Testis (tissue), 3 donors: Measurements from ENCODE around the gene TDRD9. TPM values are rescaled to one million over a fixed set of nuclear protein-coding genes. Genes with fewer than 3 reads are reported as not detected.
"Not testable (repeated sequence)": the region's sequence is repeated elsewhere in the genome, so short reads cannot be mapped to it uniquely, and the experiment has no call there.

Experiments used
- DNase-seq: peaks from one replicate; pipeline ENCODE4 v3.0.0-alpha.2; 2019
- H3K27ac ChIP-seq, 2 donors: fragments of 200-600 bp; sonication (generic); one replicate each; pipeline ENCODE4 v1.5.1; 2019
- H3K27me3 ChIP-seq: fragments of 200-600 bp; sonication (generic); one replicate; pipeline ENCODE4 v1.5.1; 2019
- H3K36me3 ChIP-seq: fragments of 200-600 bp; sonication (generic); one replicate; pipeline ENCODE4 v1.5.1; 2017; ENCODE audit warnings: low read depth; ENCODE audit errors: missing control alignments
- H3K4me1 ChIP-seq: fragments of 200-600 bp; sonication (generic); one replicate; pipeline ENCODE4 v1.5.1; 2019
- H3K4me3 ChIP-seq, 2 donors: fragments of 200-600 bp; sonication (generic); one replicate each; pipeline ENCODE4 v1.5.1; 2017 to 2019
- H3K9me3 ChIP-seq: fragments of 200-600 bp; sonication (generic); one replicate; pipeline ENCODE4 v1.5.1; 2017
- POLR2A ChIP-seq: fragments of 450-650 bp; IDR thresholded peaks from one replicate; pipeline ENCODE4 v1.6.1; 2017; ENCODE audit warnings: antibody characterized with exemption, mild to moderate bottlenecking, moderate library complexity
- WGBS, 2 donors: methylation state at CpG; one replicate each; pipeline ENCODE4 v1.1.5; 2018; 5-methylcytosine and 5-hydroxymethylcytosine counted together
- intact Hi-C: fragments of 100-400 bp; cut with DNase I; formaldehyde crosslinking; loops from one replicate; pipeline ENCODE4 v1.15.1; 2023; ENCODE audit warnings: low total_unique reads
- polyA plus RNA-seq: library from polyadenylated mRNA; stranded (reverse); fragments of 350-450 nt; fragmentation: Illumina TruSeq; extraction: RNeasy Lipid Tissue Mini Kit (QIAGEN cat#74804); gene quantifications from one replicate; pipeline ENCODE4 v1.2.3, GENCODE V29; 2014; ENCODE audit warnings: low read depth, low replicate concordance; ENCODE audit not compliant: insufficient read depth
- total RNA-seq, 2 donors: library from RNA; depleted of rRNA; stranded (reverse); fragments of >200 nt; gene quantifications; one replicate each; pipeline ENCODE4 v1.2.3, GENCODE V29; 2016
- TF ChIP-seq, protein P1 (sequence below), 3 experiments: fragments of 450-650 bp in 2 of 3; fragments of 200-600 bp in 1 of 3; sonication (generic) in 1 of 3; IDR thresholded peaks; one replicate each; pipeline ENCODE4 v1.5.1; 2016 to 2019; ENCODE audit warnings: antibody characterized with exemption in 3 of 3, mild to moderate bottlenecking in 2 of 3, moderate library complexity in 1 of 3

Gene TDRD9
- total and polyA plus RNA-seq, 3 donors from 2014 or later: 41.8 to 72.8 (median 68.5) TPM

DNA sequence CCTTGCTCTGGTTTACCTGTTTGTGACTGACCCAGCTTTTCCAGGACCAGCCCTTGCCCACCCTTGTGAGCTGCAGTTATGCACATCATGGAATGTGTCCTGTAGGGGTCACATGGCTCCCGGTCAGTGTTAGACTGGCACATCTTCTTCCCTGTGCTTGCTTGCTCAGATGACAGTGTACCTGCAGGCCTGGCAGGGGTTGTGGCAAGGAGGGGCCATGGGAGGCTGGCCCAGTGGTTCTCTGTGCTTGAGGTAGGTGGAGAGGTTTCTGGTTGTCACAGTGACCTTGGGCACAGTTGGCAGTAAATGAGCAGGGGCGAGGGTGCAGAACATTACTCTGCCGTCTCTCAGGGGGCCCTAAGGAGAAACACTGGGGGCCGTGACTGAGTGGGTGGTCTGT, 41.7 kb downstream of the TDRD9 start:
- Histone ChIP-seq H3K27me3 (no peaks in the 10 kb centered on the region), H3K27ac (no peak overlapping the region), H3K36me3 (no peaks in the 10 kb centered on the region), H3K4me1 (no peaks in the 10 kb centered on the region), H3K4me3 (no peak overlapping the region), H3K9me3 (no peaks in the 10 kb centered on the region)
- WGBS, 2 donors: 66 to 100% methylated on average over 1 to 4 of the region's 4 CpGs
- intact Hi-C loops: no loop called here
- DNase-seq: no peak
- no peak for TF ChIP-seq POLR2A
- TF ChIP-seq, protein P1, sequence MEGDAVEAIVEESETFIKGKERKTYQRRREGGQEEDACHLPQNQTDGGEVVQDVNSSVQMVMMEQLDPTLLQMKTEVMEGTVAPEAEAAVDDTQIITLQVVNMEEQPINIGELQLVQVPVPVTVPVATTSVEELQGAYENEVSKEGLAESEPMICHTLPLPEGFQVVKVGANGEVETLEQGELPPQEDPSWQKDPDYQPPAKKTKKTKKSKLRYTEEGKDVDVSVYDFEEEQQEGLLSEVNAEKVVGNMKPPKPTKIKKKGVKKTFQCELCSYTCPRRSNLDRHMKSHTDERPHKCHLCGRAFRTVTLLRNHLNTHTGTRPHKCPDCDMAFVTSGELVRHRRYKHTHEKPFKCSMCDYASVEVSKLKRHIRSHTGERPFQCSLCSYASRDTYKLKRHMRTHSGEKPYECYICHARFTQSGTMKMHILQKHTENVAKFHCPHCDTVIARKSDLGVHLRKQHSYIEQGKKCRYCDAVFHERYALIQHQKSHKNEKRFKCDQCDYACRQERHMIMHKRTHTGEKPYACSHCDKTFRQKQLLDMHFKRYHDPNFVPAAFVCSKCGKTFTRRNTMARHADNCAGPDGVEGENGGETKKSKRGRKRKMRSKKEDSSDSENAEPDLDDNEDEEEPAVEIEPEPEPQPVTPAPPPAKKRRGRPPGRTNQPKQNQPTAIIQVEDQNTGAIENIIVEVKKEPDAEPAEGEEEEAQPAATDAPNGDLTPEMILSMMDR (IDR thresholded peaks at IDR 0.05): no peak

DNA sequence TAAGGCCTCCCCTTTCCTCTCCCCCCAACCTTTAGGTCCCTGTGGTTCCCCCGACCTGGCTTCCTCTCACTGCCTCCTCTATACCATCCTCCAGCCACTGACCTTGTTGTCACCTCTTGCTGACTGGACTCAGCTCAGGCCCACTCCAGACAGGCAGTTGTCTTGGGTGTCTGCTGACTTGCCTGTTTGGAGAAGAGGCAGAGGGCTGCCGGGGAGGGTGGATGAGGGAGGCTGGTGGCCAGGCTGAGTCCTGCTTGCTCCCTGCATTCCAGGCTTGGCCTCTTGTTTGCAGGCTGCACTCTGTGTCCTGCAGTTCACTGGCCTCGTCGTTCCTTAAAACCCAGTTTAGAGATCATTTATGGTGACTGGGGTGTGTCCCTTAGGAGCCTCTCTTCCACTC, 45.1 kb downstream of the TDRD9 start:
- no peak overlapping the region for H3K27ac ChIP-seq
- H3K36me3 ChIP-seq: no peaks in the 10 kb centered on the region
- DNase-seq: peak; percentile 18
- H3K9me3 ChIP-seq: no peaks in the 10 kb centered on the region
- intact Hi-C loops: no loop called here
- no peaks in the 10 kb centered on the region for H3K4me1 ChIP-seq
- no peaks in the 10 kb centered on the region for H3K27me3 ChIP-seq
- TF ChIP-seq POLR2A: no peak
- TF ChIP-seq, protein P1 (IDR thresholded peaks at IDR 0.05): no peak
- H3K4me3 ChIP-seq: no peak overlapping the region
- WGBS, 2 donors: 50 to 63% methylated on average over 4 of the region's 4 CpGs

DNA sequence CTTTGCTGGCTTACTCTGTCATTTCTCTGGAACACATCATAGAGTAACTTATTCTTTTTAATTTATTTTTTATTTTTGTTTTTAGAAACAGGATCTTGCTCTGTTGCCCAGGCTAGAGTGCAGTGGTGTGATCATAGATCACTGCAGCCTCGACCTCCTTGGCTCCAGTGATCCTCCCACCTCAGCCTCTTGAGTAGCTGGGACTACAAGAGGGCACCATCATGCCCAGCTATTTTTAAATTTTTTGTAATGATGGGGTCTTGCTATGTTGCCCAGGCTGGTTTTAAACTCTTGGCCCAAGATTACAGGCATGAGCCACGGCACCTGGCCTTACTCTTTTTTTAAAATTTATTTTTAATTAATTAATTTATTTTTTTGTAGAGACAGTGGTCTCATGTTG, 46.3 kb downstream of the TDRD9 start:
- TF ChIP-seq, protein P1 (IDR thresholded peaks at IDR 0.05): no peak
- TF ChIP-seq POLR2A: no peak
- Histone ChIP-seq H3K9me3 (no peaks in the 10 kb centered on the region), H3K4me3 (no peak overlapping the region), H3K27ac (no peak overlapping the region), H3K36me3 (no peaks in the 10 kb centered on the region), H3K4me1 (no peaks in the 10 kb centered on the region), H3K27me3 (no peaks in the 10 kb centered on the region)
- WGBS, 2 donors: 77 to 94% methylated on average over 2 of the region's 2 CpGs
- DNase-seq: no peak
- intact Hi-C loops: no loop called here

DNA sequence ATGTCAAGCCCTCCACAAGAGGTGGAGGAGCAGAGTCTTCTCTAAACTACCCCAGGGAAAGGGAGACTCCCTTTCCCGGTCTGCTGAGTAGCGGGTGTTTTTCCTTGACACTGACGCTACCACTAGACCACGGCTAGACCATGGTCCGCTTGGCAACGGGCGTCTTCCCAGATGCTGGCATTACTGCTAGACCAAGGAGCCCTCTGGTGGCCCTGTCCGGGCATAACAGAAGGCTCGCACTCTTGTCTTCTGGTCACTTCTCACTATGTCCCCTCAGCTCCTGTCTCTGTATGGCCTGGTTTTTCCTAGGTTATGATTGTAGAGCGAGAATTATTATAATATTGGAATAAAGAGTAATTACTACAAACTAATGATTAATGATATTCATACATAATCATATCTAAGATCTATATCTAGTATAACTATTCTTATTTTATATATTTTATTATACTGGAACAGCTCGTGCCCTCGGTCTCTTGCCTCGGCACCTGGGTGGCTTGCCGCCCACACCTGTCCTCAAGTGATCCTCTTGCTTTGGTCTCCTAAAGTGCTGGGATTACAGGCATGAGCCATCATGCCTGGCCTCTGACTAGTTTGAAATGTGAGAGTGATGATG, 52.5 kb downstream of the TDRD9 start:
- 50 to 56% methylated on average over 14 of the region's 14 CpGs for WGBS, 2 donors
- H3K36me3 ChIP-seq, H3K27me3 ChIP-seq, intact Hi-C loops, H3K4me3 ChIP-seq, H3K27ac ChIP-seq, H3K9me3 ChIP-seq, H3K4me1 ChIP-seq: not testable (repeated sequence)
- peak; percentile 81 for DNase-seq
- TF ChIP-seq, protein P1 (IDR thresholded peaks at IDR 0.05): peak; percentile 27 to 66 (median 51)

DNA sequence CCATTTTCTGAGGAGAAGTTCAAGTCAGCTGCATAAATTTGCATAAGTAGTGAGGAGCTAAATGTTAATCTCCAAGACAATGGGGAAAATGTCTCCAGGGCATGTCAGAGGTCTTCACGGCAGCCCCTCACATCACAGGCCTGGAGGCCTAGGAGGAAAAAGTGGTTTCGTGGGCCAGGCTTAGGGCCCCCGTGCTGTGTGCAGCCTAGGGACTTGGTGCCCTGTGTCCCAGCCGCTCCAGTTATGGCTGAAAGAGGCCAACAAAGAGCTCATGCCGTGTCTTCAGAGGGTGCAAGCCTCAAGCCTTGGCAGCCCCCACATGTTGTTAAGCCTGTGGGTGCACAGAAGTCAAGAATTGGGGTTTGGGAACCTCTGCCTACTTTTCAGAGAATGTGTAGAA, 55.9 kb downstream of the TDRD9 start:
- H3K27me3 ChIP-seq: no peaks in the 10 kb centered on the region
- DNase-seq: no peak
- H3K36me3 ChIP-seq: no peaks in the 10 kb centered on the region
- intact Hi-C loops: no loop called here
- WGBS, 2 donors: 83 to 94% methylated on average over 5 of the region's 5 CpGs
- no peak for TF ChIP-seq POLR2A
- TF ChIP-seq, protein P1 (IDR thresholded peaks at IDR 0.05): no peak
- no peak overlapping the region for H3K27ac ChIP-seq
- no peaks in the 10 kb centered on the region for H3K4me1 ChIP-seq
- H3K4me3 ChIP-seq: no peak overlapping the region
- H3K9me3 ChIP-seq: no peaks in the 10 kb centered on the region
